ENCODE results near the gene DTX3L. TPM values are rescaled to one million over a fixed set of nuclear protein-coding genes. Genes with fewer than 3 reads are reported as not detected.

Gene DTX3L
- total and polyA plus RNA-seq, 2 of the 8 experiments (the other 6 are each of a cell fraction or from before 2014, with no cell fraction given), result 1.7 to 11.3 TPM

- TF ChIP-seq CHD7 (IDR thresholded peaks at IDR 0.05; ENCODE audit: insufficient replicate concordance, low read length) (no peak), NANOG (IDR thresholded peaks at IDR 0.05; ENCODE audit: insufficient read depth, low read depth, low read length, poor library complexity, severe bottlenecking) (no peak), RXRA (IDR thresholded peaks at IDR 0.05; ENCODE audit: insufficient read depth, low read depth, low read length) (no peak), ATF3 (IDR thresholded peaks at IDR 0.05; ENCODE audit: insufficient read depth, low read depth, low read length) (no peak), BRCA1 (IDR thresholded peaks at IDR 0.05; ENCODE audit: low read depth, low read length) (no peak), MAX (IDR thresholded peaks at IDR 0.05) (no peak), RAD21 (IDR thresholded peaks at IDR 0.05 in 1 of 2, conservative IDR thresholded peaks at IDR 0.05 in 1 of 2; ENCODE audit: low read depth in 2 of 2, low read length in 2 of 2) (no peak)
These were observed 34.0 kb upstream of the DTX3L start (continued) for GRCh38 chr3:122530164-122530563.
